ENCODE measurements around the gene RAE1.

RAE1 gene

GRCh38 chr20:57389695-57390603 is 38.9 kb downstream of the RAE1 start:
- no peak for DNase-seq

- no peak for DNase-seq
Observed at GRCh38 chr20:57390604-57391438, 39.8 kb downstream of the RAE1 start, which contains the start of gene RBM38. Gene RBM38, plus strand, starts transcription at chr20:57391396. Its CDS starts 186 bp downstream, at chr20:57391582.

- no peak for DNase-seq
Observed at GRCh38 chr20:57391439-57392301, 40.6 kb downstream of the RAE1 start.

GRCh38 chr20:57392512-57393271 is 41.6 kb downstream of the RAE1 start:
- DNase-seq = no peak

GRCh38 chr20:57393321-57394120 is 42.5 kb downstream of the RAE1 start:
- no peak for DNase-seq

- DNase-seq = no peak
Observed at GRCh38 chr20:57394121-57395082, 43.3 kb downstream of the RAE1 start.

- no peak for DNase-seq
Observed at GRCh38 chr20:57395111-57395966, 44.3 kb downstream of the RAE1 start.

GRCh38 chr20:57396212-57396983 is 45.3 kb downstream of the RAE1 start:
- DNase-seq = no peak

- DNase-seq = no peak
Observed at GRCh38 chr20:57396984-57397692, 46.1 kb downstream of the RAE1 start.

- no peak for DNase-seq
Observed at GRCh38 chr20:57397693-57398108, 46.6 kb downstream of the RAE1 start.

- no peak for DNase-seq
Observed at GRCh38 chr20:57398231-57398821, 47.3 kb downstream of the RAE1 start.

GRCh38 chr20:57398901-57399535 is 48.0 kb downstream of the RAE1 start:
- DNase-seq = no peak

GRCh38 chr20:57399587-57400155 is 48.6 kb downstream of the RAE1 start:
- DNase-seq = no peak

- DNase-seq = no peak
Observed at GRCh38 chr20:57400231-57400701, 49.2 kb downstream of the RAE1 start.

- DNase-seq = no peak
Observed at GRCh38 chr20:57400821-57401564, 49.9 kb downstream of the RAE1 start.

All from GOT3 (cell line).